Measurements from ENCODE around the gene ELMO1.

The ELMO1 gene

GRCh38 chr7:37366445-37366844 lies 82.2 kb downstream of the ELMO1 start:
- DNase-seq (ENCODE audit: low read depth, low spot score), result no peak
- no peak for TF ChIP-seq CTCF (IDR thresholded peaks at IDR 0.05; ENCODE audit: insufficient read depth, low read length, missing control alignments)
- H3K4me3 ChIP-seq (ENCODE audit: low read depth, low read length), result no peak overlapping the region
- ChIA-PET CTCF (no interaction called here), POLR2A (no interaction called here)

DNA sequence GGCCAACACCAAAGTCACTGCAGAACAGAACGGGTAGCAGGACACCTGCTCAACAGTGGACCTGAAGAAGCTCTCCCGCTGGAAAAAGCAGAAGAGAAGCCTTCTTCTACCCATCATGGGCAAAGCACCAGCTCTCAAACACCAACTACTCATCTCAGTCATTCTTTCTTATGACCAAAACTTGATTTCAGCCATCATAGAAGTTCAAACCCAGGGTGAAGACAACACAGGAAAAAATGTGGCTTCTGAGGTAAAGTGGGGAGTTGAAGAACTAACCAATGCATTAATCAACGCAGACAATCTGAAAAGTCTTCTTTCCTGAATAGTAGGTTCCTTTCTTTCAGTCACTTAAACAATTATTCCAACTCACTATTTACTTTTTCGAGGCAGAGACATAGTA lies 83.3 kb downstream of the ELMO1 start:
- ChIA-PET CTCF (no interaction called here), POLR2A (no interaction called here)
- H3K4me3 ChIP-seq (ENCODE audit: low read depth, low read length), result no peak overlapping the region
- no peak for DNase-seq (ENCODE audit: low read depth, low spot score)
- no peak for TF ChIP-seq CTCF (IDR thresholded peaks at IDR 0.05; ENCODE audit: insufficient read depth, low read length, missing control alignments)

GRCh38 chr7:37364856-37365255 lies 83.8 kb downstream of the ELMO1 start:
- CTCF ChIA-PET, result no interaction called here
- no peak overlapping the region for H3K4me3 ChIP-seq (ENCODE audit: low read depth, low read length)
- no peak for TF ChIP-seq CTCF (IDR thresholded peaks at IDR 0.05; ENCODE audit: insufficient read depth, low read length, missing control alignments)
- POLR2A ChIA-PET, result no interaction called here
- DNase-seq (ENCODE audit: low read depth, low spot score), result no peak

DNA sequence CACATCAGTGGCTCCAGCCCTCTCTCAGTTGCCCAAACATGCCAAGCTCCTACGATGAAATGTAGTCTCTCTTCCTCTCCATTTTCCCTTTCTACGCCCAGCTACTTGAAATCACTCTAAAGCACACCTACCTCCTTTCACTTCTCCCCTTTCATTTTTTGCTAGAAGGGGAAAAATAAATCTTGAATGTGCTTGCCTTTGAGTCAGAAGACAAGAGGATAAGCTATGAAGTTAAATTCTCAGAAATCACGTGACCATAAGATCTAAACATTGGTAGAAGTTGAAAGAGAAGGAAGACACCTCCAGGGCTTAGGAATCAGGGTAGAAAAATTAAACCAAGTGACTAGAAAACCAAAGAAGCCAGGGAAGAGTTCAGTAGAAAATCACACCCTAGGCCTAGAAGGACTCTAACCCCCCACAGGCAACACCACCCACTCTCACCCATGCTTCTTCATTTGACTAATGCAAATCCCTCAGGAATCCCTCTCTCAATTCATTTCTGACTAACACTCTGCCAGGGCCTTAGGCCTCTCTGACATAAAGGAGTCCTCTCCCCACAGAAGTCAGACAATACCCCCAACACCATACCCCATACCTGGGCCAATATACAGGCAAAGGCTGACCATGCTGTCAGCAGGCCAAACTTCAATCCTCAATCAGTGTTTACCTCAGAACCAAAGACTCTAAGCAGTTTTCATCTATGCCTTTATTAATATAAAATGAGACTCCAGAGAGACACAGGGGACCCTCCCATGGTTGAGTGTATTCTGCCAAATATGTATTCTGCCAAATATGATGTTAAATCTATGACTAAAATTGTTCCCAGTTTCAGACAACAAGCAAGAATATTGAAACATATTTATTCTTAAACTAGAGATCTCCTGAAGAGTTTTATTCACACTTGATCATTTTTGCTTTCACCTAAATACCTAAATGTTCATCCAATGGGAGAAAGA lies 84.8 kb downstream of the ELMO1 start:
- CTCF ChIA-PET, result no interaction called here
- TF ChIP-seq CTCF (IDR thresholded peaks at IDR 0.05; ENCODE audit: insufficient read depth, low read length, missing control alignments), result no peak
- no peak overlapping the region for H3K4me3 ChIP-seq (ENCODE audit: low read depth, low read length)
- DNase-seq (ENCODE audit: low read depth, low spot score), result no peak
- POLR2A ChIA-PET, result no interaction called here

GRCh38 chr7:37362802-37363201 lies 85.9 kb downstream of the ELMO1 start:
- no peak overlapping the region for H3K4me3 ChIP-seq (ENCODE audit: low read depth, low read length)
- DNase-seq (ENCODE audit: low read depth, low spot score), result no peak
- ChIA-PET POLR2A (no interaction called here), CTCF (no interaction called here)
- TF ChIP-seq CTCF (IDR thresholded peaks at IDR 0.05; ENCODE audit: insufficient read depth, low read length, missing control alignments), result no peak

- no peak for DNase-seq (ENCODE audit: low read depth, low spot score)
- no peak for TF ChIP-seq CTCF (IDR thresholded peaks at IDR 0.05; ENCODE audit: insufficient read depth, low read length, missing control alignments)
- H3K4me3 ChIP-seq (ENCODE audit: low read depth, low read length), result no peak overlapping the region
- POLR2A ChIA-PET, result no interaction called here
- CTCF ChIA-PET, result no interaction called here
Measured at GRCh38 chr7:37360484-37360883, 88.2 kb downstream of the ELMO1 start.
